Measurements from ENCODE around the gene ZGPAT.
"Not testable (repeated sequence)": the region's sequence is repeated elsewhere in the genome, so short reads cannot be mapped to it uniquely, and the experiment has no call there.

The ZGPAT gene, protein sequence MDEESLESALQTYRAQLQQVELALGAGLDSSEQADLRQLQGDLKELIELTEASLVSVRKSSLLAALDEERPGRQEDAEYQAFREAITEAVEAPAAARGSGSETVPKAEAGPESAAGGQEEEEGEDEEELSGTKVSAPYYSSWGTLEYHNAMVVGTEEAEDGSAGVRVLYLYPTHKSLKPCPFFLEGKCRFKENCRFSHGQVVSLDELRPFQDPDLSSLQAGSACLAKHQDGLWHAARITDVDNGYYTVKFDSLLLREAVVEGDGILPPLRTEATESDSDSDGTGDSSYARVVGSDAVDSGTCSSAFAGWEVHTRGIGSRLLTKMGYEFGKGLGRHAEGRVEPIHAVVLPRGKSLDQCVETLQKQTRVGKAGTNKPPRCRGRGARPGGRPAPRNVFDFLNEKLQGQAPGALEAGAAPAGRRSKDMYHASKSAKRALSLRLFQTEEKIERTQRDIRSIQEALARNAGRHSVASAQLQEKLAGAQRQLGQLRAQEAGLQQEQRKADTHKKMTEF

DNA sequence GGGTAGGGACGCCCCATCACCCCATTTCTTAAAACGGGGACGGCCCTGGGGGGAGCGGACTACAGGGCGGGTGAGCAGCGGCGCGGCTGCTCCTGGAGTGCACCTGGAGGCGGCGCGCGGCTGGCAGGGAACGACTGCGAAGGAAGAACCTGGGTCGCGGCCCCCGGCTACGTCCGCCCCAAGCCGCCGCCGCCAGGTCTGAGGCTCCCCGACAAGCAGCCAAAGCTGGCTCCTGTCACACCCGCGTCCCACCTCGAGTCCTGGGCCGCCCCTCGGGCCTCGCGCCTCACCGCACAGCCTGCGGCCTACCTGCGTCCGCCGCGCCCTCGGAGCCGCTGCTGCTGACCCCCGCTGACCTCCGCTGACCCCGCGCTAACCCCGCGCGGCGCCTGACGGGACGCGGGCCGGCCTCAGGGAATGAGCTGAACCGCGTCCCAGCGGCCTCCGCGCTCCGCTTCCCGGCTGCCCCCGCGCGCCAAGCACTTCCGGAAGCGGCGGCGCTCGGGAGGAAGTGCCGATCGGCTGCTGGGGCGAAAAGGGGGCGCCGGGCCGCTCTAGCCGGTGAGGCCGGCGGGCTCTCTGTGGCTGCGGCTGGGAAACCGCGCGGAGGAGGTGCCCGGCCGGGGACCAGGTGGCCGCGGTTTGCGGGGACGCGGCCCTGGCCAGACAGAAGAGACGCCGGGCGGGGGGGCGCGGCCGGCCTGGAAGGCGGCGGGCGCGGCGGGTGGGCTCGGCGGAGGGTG lies at the start of gene ZGPAT, which contains the start of gene ARFRP1:
ZGPAT (plus strand) TSS at position 482 of the 743 bp plus-strand sequence. CDS start 542 bp downstream, outside the sequence.
ARFRP1 (minus strand) TSS at position 419 of the 743 bp plus-strand sequence. CDS start 885 bp downstream, outside the sequence.
- TF ChIP-seq, protein P1, sequence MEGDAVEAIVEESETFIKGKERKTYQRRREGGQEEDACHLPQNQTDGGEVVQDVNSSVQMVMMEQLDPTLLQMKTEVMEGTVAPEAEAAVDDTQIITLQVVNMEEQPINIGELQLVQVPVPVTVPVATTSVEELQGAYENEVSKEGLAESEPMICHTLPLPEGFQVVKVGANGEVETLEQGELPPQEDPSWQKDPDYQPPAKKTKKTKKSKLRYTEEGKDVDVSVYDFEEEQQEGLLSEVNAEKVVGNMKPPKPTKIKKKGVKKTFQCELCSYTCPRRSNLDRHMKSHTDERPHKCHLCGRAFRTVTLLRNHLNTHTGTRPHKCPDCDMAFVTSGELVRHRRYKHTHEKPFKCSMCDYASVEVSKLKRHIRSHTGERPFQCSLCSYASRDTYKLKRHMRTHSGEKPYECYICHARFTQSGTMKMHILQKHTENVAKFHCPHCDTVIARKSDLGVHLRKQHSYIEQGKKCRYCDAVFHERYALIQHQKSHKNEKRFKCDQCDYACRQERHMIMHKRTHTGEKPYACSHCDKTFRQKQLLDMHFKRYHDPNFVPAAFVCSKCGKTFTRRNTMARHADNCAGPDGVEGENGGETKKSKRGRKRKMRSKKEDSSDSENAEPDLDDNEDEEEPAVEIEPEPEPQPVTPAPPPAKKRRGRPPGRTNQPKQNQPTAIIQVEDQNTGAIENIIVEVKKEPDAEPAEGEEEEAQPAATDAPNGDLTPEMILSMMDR (IDR thresholded peaks at IDR 0.05; ENCODE audit: low read depth, low read length): no peak
- H3K4me3 ChIP-seq (ENCODE audit: low read depth, low read length): peak within 1 kb of the TSS; percentile 87

DNA sequence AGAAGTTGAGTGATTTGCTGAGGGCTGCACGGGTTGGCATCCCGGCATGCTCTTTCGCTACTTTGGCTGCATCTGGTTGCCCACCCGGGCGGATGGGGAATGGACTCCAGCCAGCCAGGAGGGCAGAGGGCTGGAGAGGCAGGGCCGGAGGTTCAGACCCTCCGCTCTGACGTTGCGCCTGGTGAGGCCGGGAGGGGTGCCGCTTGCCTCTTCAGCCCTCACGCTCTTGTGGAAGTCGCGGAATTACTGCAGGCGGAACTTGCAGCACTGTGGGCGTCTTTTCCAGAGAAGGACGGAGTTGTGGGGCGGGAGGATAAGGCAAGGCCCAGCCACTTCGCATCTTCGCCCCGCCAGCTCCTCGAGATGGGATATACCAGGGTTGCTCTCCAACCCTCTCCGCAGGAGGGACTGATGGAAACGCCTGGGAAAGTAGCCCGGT lies 49.1 kb upstream of the ZGPAT start:
- TF ChIP-seq, protein P1 (IDR thresholded peaks at IDR 0.05; ENCODE audit: low read depth, low read length): no peak
- H3K4me3 ChIP-seq (ENCODE audit: low read depth, low read length): peak overlapping the region; percentile 88

DNA sequence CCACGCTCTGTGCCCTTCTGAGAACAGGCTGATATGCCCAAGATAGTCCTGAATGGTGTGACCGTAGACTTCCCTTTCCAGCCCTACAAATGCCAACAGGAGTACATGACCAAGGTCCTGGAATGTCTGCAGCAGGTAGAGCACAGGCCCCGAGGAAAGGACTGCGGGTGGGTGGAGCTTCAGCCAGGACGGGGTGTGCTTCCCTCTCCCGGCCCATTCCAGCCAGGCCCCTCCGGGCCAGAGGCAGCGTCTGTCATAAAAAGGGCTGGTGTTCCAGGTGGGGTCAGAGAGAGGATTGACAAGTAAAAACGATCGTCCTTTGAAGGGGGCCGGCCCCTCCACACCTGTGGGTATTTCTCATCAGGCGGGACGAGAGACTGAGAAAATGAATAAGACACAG lies 48.5 kb upstream of the ZGPAT start:
- TF ChIP-seq, protein P1 (IDR thresholded peaks at IDR 0.05; ENCODE audit: low read depth, low read length): no peak
- peak overlapping the region; percentile 88 for H3K4me3 ChIP-seq (ENCODE audit: low read depth, low read length)

DNA sequence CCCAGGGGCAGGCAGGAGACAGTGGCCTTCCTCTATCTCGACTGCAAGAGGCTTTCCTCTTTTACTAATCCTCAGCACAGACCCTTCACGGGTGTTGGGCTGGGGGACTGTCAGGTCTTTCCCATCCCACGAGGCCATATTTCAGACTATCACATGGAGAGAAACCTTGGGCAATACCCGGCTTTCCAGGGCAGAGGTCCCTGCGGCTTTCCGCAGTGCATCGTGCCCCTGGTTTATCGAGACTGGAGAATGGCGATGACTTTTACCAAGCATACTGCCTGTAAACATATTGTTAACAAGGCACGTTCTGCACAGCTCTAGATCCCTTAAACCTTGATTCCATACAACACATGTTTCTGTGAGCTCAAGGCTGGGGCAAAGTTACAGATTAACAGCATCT lies 47.7 kb upstream of the ZGPAT start:
- H3K4me3 ChIP-seq (ENCODE audit: low read depth, low read length): not testable (repeated sequence)

DNA sequence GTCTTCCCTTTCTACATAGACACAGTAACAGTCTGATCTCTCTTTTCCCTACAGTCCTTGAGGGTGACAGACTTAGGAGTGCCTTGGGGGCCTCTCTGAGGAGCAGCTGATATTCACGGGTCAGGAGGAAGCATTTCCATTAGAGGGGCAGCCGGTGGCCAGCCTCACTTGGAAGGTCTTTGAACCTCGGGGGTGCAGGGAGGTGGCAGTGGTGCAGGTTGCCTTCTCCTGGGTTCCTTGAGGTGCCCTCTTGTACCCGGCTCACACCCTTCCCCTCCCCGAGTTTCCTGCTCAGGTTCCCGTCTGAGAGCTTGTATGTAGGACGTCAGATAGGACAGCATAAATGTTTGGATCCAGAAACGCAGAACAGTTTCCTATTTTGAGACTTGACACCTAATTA lies 47.2 kb upstream of the ZGPAT start:
- TF ChIP-seq, protein P1 (IDR thresholded peaks at IDR 0.05; ENCODE audit: low read depth, low read length): no peak
- H3K4me3 ChIP-seq (ENCODE audit: low read depth, low read length): no peak overlapping the region

DNA sequence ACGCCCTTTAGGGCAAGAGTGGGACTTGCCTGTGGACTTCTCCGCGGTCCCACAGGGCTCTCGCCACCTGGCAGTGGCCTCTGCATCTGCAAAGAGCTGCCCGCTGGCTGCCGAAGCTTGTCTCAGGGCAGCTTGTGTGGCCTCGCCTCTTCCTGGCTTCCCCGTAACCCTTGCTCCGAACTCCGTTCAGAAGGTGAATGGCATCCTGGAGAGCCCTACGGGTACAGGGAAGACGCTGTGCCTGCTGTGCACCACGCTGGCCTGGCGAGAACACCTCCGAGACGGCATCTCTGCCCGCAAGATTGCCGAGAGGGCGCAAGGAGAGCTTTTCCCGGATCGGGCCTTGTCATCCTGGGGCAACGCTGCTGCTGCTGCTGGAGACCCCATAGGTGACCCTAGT lies 46.7 kb upstream of the ZGPAT start:
- H3K4me3 ChIP-seq (ENCODE audit: low read depth, low read length): no peak overlapping the region
- TF ChIP-seq, protein P1 (IDR thresholded peaks at IDR 0.05; ENCODE audit: low read depth, low read length): no peak

DNA sequence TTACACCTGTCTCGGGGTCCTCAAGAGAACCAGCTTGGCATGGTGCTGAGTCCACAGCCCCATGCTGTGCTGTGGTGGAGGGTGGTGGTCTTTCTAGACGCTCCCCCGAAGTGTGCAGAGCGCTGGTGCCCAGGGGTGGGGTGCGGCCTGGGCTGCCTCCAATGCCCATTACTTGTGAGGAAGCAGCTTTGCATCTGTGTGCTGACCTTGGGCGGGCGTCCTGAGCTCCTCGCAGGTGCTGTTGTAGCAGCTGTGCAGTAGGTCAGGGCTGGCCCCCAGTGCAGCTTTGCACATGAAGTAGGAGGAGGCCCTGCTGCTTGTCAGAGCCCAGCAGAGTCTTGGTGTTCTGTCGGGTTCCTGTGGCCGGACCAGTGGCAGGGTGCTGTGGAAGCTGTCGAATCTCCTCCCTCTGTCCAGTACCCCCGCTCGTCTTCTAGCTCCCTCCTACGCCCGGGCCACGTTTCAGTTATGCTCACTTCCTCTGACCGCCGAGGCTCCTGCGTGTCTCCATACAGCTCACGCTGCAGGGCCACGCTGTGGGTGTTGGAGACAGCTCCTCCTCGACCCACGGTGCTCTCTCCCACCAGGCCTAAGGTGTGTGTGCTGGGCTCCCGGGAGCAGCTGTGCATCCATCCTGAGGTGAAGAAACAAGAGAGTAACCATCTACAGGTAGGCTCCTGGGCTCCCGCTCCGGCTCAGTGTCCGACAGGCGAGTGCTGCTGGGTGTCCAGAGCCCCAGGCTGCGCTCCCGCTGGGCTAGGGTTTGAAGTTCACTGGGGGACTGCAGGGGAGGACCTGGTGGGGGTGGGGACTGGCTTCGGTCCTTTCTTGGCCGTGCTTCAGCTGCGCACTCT lies 45.7 kb upstream of the ZGPAT start:
- TF ChIP-seq, protein P1 (IDR thresholded peaks at IDR 0.05; ENCODE audit: low read depth, low read length): no peak

More for the DNA sequence above, 45.7 kb upstream of the ZGPAT start:
- H3K4me3 ChIP-seq (ENCODE audit: low read depth, low read length): no peak overlapping the region

All from WI38 (cell line).